Measurements from ENCODE around the gene GRIN2A.
A peak's percentile ranks its signal among the peaks of the same experiment; 100 is the strongest.

The GRIN2A gene

DNA sequence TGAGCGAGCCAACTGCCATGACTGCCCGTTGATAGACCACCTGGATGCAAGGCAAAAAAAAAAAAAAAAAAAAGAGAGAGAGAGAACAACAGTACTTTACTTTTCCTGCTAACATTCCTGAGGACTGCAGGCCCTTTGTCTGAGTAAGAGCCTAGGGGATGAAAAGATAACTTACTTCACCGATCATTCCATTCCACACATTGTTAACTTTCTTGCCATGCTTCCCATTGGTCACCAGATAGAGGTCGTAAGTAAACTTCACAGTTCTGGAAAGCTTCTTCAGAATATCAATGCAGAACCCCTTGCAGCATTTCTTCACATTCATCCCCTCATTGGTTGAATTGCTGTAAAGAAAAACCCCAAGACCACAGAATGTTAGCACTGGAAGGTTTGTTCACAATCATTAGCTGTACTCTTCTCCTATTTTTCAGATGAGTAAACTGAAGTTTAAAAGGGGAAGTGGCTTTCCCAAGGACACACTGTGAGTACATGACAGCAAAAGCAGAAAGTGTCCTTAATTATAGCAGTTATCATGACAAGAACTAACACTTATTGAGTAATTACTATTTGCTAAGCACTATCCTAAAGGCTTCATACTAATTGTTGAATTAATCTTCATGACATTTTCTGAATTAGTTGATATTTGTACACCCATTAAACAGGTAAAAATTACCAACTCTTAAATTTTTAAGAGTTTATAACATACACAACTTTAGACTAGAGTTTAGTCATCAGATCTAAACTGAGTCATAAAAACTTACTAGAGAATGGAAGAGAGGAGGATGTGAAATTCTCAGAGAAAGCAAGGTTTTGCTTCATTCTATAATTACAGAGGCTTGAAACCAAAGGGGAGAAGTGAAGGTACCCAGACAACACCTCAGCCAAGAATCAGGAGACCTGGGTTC is 341.2 kb downstream of the GRIN2A start:
- H3K4me3 ChIP-seq (ENCODE audit: control insufficient read depth, low read depth, low read length): no peak overlapping the region
- no peak for DNase-seq (ENCODE audit: low read depth)
- no peak for TF ChIP-seq CTCF (conservative IDR thresholded peaks at IDR 0.05; ENCODE audit: control insufficient read depth, insufficient read depth, low read depth, low read length)

DNA sequence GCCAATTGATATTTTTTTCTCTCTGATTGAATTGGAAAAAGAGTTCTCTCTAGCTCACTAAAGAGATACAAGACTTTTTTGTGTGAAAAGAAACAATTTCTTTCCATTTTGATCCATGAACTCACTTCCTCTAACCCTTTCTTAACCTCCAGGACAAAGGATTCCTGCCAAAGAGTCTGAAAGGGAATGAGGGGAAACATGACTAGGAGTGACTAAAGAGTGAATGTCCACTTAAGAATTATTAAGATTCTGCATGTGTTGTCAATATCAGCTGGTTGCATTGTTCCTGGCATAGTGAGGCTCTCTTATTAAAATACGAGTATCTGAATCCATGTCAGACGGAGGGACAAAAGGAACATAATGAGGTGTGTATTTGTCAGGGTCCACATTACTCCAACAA is 344.7 kb downstream of the GRIN2A start:
- no peak overlapping the region for H3K4me3 ChIP-seq (ENCODE audit: control insufficient read depth, low read depth, low read length)
- DNase-seq (ENCODE audit: low read depth): peak; percentile 63
- TF ChIP-seq CTCF (conservative IDR thresholded peaks at IDR 0.05; ENCODE audit: control insufficient read depth, insufficient read depth, low read depth, low read length): no peak

DNA sequence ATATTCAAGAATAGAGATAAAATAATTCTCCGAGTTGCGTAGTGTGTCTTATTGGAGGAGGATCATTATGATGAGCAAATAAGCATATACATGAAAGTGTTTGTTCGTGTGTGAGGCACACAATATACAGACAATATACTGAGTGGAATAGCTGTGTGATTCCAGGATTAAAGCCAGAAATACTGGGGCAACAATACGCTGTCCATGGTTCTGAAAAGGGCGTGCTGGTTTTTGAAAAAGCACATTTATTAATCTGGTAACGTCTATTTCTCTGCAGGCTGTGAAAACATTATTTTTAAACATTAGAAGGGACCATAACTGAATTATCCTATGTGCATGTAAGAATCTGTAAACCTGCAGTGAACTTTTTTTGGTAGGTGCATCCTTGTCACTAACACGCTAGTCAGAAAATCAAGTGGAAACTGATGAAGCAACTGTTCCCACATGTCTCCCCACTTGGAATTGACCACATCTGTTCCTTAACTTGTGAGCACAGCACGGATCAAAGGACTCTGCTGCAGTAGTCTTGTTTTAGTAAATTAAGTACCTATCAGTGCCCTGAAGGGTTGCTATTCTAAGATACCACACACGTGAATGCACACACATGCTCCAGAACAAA is 346.0 kb downstream of the GRIN2A start:
- DNase-seq (ENCODE audit: low read depth): peak; percentile 46
- no peak overlapping the region for H3K4me3 ChIP-seq (ENCODE audit: control insufficient read depth, low read depth, low read length)
- TF ChIP-seq CTCF (conservative IDR thresholded peaks at IDR 0.05; ENCODE audit: control insufficient read depth, insufficient read depth, low read depth, low read length): no peak

DNA sequence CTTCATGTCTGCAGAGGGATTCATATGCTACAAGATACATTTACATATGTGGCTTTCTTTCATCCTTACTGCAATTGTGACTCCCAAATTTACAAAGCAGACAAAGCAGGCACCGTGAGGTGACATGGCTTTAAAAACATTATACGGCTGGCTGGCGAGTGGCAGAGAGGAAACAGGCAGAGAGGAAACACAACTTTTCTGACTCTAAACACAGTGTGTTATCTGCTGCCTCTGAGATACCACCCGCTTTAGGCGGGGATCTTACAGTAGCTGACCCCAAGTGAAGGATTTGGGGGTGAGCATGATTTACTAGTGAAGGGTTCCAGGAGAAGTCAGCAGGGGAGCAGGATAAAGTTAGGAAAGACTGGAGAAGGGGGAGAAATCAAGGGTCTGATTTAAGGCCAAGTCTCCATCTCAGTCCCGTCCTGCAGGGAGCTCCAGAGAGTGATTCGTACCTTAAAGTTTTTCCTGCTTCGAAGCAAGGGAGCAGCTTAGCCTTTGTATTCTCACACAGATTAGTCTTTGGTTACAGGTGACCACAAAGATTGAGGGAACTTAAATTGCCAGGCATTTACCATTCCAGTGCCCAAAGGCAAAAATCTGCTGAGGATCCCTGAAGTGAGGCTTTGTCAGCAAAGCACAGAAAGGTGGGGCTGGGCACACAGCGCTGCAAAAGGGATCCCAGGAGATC is 355.0 kb downstream of the GRIN2A start:
- no peak overlapping the region for H3K4me3 ChIP-seq (ENCODE audit: control insufficient read depth, low read depth, low read length)
- DNase-seq (ENCODE audit: low read depth): no peak
- no peak for TF ChIP-seq CTCF (conservative IDR thresholded peaks at IDR 0.05; ENCODE audit: control insufficient read depth, insufficient read depth, low read depth, low read length)

- H3K4me3 ChIP-seq (ENCODE audit: control insufficient read depth, low read depth, low read length): no peak overlapping the region
- DNase-seq (ENCODE audit: low read depth): no peak
- TF ChIP-seq CTCF (conservative IDR thresholded peaks at IDR 0.05; ENCODE audit: control insufficient read depth, insufficient read depth, low read depth, low read length): no peak
Measured at GRCh38 chr16:9826656-9827055, 355.6 kb downstream of the GRIN2A start.

- H3K4me3 ChIP-seq (ENCODE audit: control insufficient read depth, low read depth, low read length): no peak overlapping the region
- no peak for TF ChIP-seq CTCF (conservative IDR thresholded peaks at IDR 0.05; ENCODE audit: control insufficient read depth, insufficient read depth, low read depth, low read length)
- no peak for DNase-seq (ENCODE audit: low read depth)
Measured at GRCh38 chr16:9824200-9825068, 357.8 kb downstream of the GRIN2A start.

All from fibroblast of mammary gland (primary cell).